DOHH2 (cell line): ENCODE data around the gene GSTT2B.
"Not testable (repeated sequence)": the region's sequence is repeated elsewhere in the genome, so short reads cannot be mapped to it uniquely, and the experiment has no call there.

ENCODE experiments used
- H3F3A ChIP-seq: fragments of 200-600 bp; sonication (generic), shearing (Covaris generic); 2 replicates; pipeline ENCODE4 v1.6.0; 2016; ENCODE audit warnings: antibody characterized with exemption, mild to moderate bottlenecking; ENCODE audit not compliant: control insufficient read depth, insufficient read depth
- H3K27ac ChIP-seq: fragments of 200-600 bp; sonication (generic); 2 replicates; pipeline ENCODE4 v1.5.1; 2014; ENCODE audit warnings: low read depth, mild to moderate bottlenecking, low read length, moderate library complexity
- H3K27me3 ChIP-seq: fragments of 200-600 bp; sonication (generic); 2 replicates; pipeline ENCODE4 v1.6.1; 2014; ENCODE audit warnings: mild to moderate bottlenecking, low read length, mixed read lengths; ENCODE audit not compliant: control insufficient read depth
- H3K36me3 ChIP-seq: fragments of 200-600 bp; sonication (generic); 2 replicates; pipeline ENCODE4 v1.6.1; 2014; ENCODE audit warnings: mild to moderate bottlenecking, low read length, moderate library complexity, mixed read lengths; ENCODE audit not compliant: control insufficient read depth
- H3K4me1 ChIP-seq: fragments of 200-600 bp; sonication (generic); 2 replicates; pipeline ENCODE4 v1.6.1; 2014; ENCODE audit warnings: mild to moderate bottlenecking, low read length, mixed read lengths; ENCODE audit not compliant: control insufficient read depth
- H3K4me2 ChIP-seq: fragments of 200-600 bp; sonication (generic); 2 replicates; pipeline ENCODE4 v1.6.0; 2014; ENCODE audit warnings: mild to moderate bottlenecking, low read length, moderate library complexity
- H3K4me3 ChIP-seq: fragments of 200-600 bp; sonication (generic); 2 replicates; pipeline ENCODE4 v1.5.1; 2014; ENCODE audit warnings: mild to moderate bottlenecking, low read length, mixed read lengths
- H3K79me2 ChIP-seq: fragments of 200-600 bp; sonication (generic); 2 replicates; pipeline ENCODE4 v1.6.1; 2014; ENCODE audit warnings: mild to moderate bottlenecking, low read length, mixed read lengths; ENCODE audit not compliant: control insufficient read depth
- H3K9me2 ChIP-seq: fragments of 200-600 bp; sonication (generic); replicated peaks from 2 replicates; pipeline ENCODE4 v1.6.1; 2014; ENCODE audit warnings: mild to moderate bottlenecking, low read length, mixed read lengths; ENCODE audit not compliant: control insufficient read depth
- H3K9me3 ChIP-seq: fragments of 200-600 bp; sonication (generic); 2 replicates; pipeline ENCODE4 v1.6.1; 2014; ENCODE audit warnings: antibody characterized with exemption, low read length, mixed read lengths; ENCODE audit not compliant: control insufficient read depth, insufficient read depth
- H4K20me1 ChIP-seq: fragments of 200-600 bp; sonication (generic); 2 replicates; pipeline ENCODE4 v1.6.0; 2014; ENCODE audit warnings: low read depth, mild to moderate bottlenecking, antibody characterized with exemption, low read length, moderate library complexity; ENCODE audit not compliant: control insufficient read depth, insufficient read depth
- EZH2phosphoT487 ChIP-seq: fragments of 200-600 bp; sonication (generic); IDR thresholded peaks from 2 replicates; pipeline ENCODE4 v1.6.1; 2017; ENCODE audit warnings: borderline replicate concordance, mild to moderate bottlenecking, antibody characterized with exemption, low read length, moderate library complexity, mixed read lengths

The GSTT2B gene

DNA sequence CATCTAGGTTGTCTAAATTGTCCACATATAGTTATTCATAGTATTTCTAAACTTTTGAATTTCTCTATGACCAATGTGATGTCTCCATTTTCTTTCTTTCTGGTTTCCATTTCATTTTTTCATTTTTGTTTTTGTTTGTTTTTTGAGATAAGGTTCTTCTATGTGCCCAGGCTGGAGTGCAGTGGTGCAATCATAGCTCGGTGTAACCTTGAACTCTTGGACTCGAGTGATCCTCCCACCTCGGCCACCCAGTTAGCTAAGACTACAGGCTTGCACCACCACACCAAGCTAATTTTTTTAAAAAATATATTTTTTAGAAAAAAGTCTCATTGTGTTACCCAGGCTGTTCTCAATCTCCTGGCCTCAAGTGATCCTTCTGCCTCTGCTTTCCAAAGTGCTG lies 36.1 kb upstream of the GSTT2B start:
- 0 out of 2 replicates have a peak, but pooled peaks cover under 1% of the 10 kb centered on the region for H3K27me3 ChIP-seq
- no peak overlapping the region for H3K4me2 ChIP-seq
- no peaks in the 10 kb centered on the region for H3K4me1 ChIP-seq
- no peak overlapping the region for H3K27ac ChIP-seq
- H3K4me3 ChIP-seq, result no peak overlapping the region
- no peaks in the 10 kb centered on the region for H3K79me2 ChIP-seq
- H3K9me3 ChIP-seq, result no peaks in the 10 kb centered on the region
- TF ChIP-seq EZH2phosphoT487, result no peak
- no peaks in the 10 kb centered on the region for H4K20me1 ChIP-seq
- no peaks in the 10 kb centered on the region for H3K36me3 ChIP-seq
- H3K9me2 ChIP-seq, result no peaks in the 10 kb centered on the region
- no peaks in the 10 kb centered on the region for H3F3A ChIP-seq

DNA sequence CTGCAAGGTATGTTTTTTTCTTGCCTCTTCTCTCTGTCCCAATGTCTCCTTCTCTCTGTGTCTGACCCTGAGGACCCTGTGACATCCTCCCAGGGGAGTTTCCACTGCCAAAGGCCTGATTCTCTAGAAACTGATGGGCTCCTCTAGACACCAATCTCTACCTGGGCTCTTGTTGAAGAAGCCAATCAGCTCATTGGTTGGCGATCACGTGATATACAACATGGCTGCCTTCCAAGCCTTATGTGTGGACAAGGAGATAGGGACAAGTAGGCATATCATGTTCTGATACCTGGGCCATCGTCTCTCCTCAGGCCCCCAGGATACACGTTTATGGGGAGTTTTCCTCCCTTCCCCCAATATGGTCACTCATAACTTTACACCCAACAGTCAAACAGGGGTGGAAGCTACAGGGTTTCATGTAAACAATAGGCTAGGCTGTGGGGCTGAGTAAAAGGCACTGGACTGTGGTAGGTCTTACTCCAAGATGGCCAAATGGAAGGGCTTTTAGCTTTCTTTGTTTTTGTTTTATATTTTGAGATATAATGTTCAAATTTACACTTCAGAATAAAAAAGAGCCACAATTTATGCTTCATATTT lies 32.7 kb upstream of the GSTT2B start:
- not testable (repeated sequence) for H3K4me3 ChIP-seq, H3K9me2 ChIP-seq, H3K4me2 ChIP-seq, H3K79me2 ChIP-seq, H4K20me1 ChIP-seq, H3K27me3 ChIP-seq, H3K4me1 ChIP-seq, H3K27ac ChIP-seq, H3K36me3 ChIP-seq, H3K9me3 ChIP-seq, H3F3A ChIP-seq

DNA sequence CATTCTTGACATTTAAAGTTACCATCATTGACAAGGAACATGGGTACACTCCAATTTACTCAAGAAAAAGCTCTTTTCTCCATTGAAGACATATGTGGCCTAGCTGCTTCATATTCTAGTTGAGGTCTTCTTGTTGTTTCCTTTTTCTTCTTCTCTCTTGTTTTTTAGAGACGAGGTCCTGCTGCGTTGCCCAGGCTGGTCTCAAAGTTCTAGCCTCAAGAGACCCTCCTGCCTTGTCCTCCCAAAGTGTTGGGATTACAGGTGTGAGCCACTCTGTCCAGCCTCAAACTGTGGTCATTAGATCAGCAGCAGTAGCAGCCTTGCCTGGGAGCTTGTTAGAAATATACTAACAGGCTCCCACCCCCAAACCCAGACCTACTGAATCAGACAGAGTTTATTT lies 32.1 kb upstream of the GSTT2B start:
- H3K27ac ChIP-seq, H3K79me2 ChIP-seq, H3K36me3 ChIP-seq, H3F3A ChIP-seq, H3K27me3 ChIP-seq, H3K9me2 ChIP-seq, H4K20me1 ChIP-seq, H3K4me2 ChIP-seq, H3K4me3 ChIP-seq, H3K9me3 ChIP-seq, H3K4me1 ChIP-seq: not testable (repeated sequence)

DNA sequence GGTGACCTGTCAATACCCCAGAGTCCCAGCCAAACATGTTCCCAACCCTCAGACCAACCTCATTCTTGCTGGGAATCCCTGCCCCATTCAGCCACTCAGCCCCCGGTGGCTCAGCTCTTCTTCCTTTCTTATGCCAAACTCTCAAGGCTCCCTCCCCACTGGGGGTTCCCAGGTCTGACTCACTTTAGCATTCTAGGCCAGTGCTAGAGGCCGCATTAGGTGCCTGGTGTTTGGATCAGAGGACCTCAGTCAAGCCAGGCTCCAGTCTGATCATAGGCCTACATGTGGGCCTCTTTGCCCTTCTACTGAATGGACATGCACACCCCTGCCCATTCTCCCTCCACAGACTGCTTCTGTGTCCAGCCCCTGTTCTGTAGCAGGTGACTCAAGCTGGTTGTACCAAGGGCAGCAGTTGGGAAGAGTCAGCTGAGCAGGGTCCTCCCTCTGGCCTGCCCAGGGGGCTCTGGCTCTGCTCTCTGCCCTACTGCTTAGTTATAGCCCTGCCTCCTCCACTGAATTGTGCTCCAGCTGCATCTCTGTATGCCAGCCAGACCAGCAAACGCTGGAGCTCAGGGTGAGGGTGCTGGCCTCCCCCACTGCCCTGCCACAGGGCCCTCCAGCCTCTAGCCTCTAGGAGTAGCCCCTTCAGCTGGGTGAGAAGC lies 28.7 kb upstream of the GSTT2B start:
- H3K4me2 ChIP-seq, H3K4me1 ChIP-seq, H3K9me3 ChIP-seq, H4K20me1 ChIP-seq, H3F3A ChIP-seq, H3K27ac ChIP-seq, H3K9me2 ChIP-seq, H3K36me3 ChIP-seq, H3K79me2 ChIP-seq, H3K27me3 ChIP-seq, H3K4me3 ChIP-seq: not testable (repeated sequence)

DNA sequence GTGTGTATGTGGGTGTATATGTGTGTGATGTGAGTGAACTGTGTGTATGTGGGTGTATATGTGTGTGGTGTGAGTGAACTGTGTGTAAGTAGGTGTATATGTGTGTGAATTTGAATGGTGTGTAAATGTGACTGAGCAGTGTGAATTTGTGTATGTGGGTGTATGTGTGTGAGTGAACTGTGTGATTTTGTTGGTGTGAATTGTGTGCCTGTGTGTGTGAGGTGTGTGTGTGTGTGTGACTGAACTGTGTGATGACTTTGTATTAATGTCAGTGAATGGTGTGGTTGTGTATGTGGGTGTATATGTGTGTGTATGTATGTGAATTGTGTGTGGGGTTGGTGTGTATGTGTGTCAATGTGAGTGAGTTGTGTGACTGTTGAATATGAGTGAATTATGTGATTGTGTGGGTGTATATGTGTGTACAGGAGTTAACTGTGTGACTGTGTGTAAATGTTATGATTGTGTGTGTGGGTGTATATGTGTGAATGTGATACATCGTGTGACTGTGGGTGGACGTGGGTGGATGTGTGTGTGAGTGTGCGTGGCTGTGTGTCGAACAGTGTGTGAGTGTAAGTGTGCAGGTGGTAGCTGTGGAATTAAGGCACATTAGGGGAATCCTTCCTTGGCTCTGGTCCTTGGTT lies 25.7 kb upstream of the GSTT2B start:
- H3K4me2 ChIP-seq, H4K20me1 ChIP-seq, H3K27ac ChIP-seq, H3K4me1 ChIP-seq, H3K9me2 ChIP-seq, H3K4me3 ChIP-seq, H3F3A ChIP-seq, H3K9me3 ChIP-seq, H3K27me3 ChIP-seq, H3K36me3 ChIP-seq, H3K79me2 ChIP-seq: not testable (repeated sequence)

DNA sequence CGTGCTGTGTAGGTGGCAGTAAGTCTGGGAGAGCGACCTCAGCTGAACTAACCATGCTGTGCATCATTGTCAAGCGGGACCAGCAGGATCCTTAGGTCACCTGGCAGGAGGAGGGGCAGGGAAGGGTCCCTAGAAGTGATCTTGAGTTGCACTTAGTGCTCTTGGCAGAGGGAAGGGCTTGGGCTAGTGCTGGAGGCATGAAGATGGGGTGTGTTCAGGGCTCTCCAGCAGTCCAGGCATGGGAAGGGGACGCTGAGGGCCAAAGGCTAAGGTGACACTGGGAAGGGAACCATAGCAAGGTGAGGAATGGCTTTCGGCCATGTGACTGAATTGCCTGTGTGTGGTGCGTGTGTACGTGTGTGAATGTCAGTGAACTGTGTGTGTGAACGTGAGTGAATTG lies 25.1 kb upstream of the GSTT2B start:
- H3K9me2 ChIP-seq, H3K9me3 ChIP-seq, H3F3A ChIP-seq, H3K27ac ChIP-seq, H4K20me1 ChIP-seq, H3K4me1 ChIP-seq, H3K79me2 ChIP-seq, H3K4me3 ChIP-seq, H3K36me3 ChIP-seq, H3K4me2 ChIP-seq, H3K27me3 ChIP-seq: not testable (repeated sequence)
